Activated CD8-positive, alpha-beta memory T cell treated with anti-CD3 and anti-CD28 coated beads, Interleukin-2, amount 50 U/mL, for 4 hours (primary cell): ENCODE results near the gene PIR.

ENCODE experiments used
- DNase-seq: peaks from one replicate; pipeline ENCODE4 v3.0.0-alpha.2; 2020

PIR gene

GRCh38 chrX:15493118-15493962 lies at the start of gene PIR:
Gene PIR, minus strand, starts transcription at chrX:15493333. Its CDS starts 2,076 bp downstream, at chrX:15491257.
- peak; percentile 58 for DNase-seq

DNA sequence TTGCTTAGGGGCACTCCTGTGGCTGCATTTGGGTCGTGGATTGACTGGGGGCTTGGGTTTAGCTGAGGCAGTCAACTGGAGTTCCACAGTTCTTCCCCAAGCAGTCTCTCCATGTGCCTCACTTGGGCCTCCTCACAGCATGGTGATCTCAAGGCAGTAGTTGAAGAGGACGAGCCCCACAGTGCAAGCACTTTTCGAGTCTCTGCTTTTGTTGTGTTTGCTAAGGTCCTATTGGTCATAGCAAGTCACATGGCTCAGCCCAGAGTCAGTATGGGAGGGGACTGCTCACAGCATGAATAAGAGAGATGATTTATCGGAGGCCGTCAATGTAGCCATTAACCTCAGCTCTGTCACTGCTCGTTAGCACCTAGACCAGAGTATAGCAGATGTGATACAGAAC lies 37.2 kb upstream of the PIR start:
- no peak for DNase-seq

DNA sequence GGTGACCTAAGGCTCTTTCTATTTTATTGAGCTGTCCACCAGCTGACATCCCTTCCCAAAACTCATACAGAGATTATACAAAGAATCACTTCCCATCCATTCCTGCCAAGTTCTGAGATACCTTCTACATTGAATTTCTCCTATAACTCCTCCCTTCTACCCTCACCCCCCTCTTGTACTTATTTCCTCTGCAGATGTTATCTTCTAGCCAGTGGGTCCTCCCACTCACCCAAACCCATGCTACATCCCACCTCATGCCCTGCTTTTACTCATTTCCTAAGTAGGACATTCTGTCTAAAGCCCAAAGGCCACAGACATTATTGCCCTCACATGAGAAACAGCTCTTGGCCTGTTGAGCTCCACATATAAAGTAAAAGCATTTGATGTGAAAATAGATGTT lies 36.0 kb upstream of the PIR start:
- no peak for DNase-seq

GRCh38 chrX:15525664-15526416 lies 32.7 kb upstream of the PIR start:
- no peak for DNase-seq

DNA sequence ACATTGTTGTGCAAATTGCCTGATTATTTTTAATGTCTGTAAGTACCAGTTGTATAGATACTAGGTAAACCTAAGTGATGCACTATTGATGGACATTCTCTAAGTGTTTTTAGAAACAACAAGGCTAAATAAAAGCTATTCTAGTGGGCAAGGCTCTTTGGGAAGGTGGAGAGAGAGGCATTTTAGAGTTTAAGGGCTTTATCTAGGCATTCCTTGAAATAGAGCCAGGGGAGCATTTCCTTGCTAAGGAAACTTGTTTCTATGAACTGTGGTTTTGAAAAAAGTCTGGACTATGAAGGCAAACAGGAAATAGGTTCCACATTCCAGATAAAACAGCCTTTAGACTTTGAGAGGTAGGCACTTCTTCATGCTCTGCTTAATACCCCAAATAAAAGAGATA lies 31.3 kb upstream of the PIR start:
- no peak for DNase-seq

DNA sequence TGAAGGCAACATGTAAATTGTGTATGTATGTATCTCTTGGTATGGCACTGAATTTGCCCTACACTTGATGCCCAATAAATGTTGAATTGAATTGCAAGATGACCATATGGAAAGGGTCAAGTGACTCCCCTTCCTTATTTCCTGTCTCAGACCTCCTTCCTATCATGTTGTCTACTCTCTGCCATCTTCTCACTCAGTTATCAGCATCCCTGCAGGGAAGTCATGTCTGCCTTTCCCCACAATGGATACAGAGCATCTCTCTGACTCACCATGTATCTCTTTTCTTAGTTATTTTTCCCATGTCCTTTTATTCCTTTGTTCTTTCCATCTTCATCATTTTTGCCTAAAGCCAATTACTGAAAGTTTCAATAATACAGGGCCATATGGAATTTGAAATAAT lies 30.0 kb upstream of the PIR start:
- DNase-seq, result no peak

GRCh38 chrX:15522464-15522863 lies 29.3 kb upstream of the PIR start:
- DNase-seq, result no peak

GRCh38 chrX:15515931-15516330 lies 22.8 kb upstream of the PIR start:
- no peak for DNase-seq

DNA sequence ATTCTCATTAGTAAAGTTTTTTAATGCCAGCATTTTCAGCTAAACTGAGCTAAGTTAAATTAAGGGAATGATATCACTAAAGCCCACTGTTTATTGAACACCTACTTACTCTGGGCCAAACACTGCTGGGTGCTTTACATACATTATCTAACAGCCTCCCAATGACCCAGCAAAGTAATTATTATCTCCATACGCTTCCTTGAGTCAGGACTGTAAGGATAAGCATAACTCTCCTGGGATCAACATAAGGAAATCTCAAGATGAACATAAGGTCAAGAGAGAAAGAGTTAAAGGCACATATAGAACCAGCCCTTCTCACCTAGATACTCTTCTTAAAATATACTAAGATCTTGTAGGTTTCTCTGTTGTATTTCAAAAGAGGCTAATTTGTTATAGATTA lies 21.1 kb upstream of the PIR start:
- DNase-seq, result no peak

- DNase-seq, result no peak
Observed at GRCh38 chrX:15512401-15512965, 19.4 kb upstream of the PIR start.

DNA sequence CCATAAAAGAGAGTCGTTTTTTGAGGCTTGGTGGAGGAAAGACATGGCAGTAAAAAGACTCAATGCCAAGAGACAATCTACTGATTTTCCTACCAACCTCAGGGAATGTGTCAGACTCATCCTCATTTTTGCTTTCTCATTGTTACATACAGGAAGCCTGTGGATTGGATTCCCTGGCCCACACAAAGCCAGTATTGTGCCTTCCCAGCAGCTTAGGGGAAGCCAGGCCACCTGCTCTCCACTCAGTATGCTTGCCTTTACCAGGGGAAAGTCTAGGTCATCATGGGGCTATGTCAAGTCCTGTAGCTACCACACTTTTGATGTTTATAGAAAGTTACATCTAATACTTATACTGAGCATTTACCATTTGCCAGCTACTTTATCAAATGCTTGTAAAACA lies 18.4 kb upstream of the PIR start:
- no peak for DNase-seq

GRCh38 chrX:15509845-15510244 lies 16.7 kb upstream of the PIR start:
- DNase-seq, result no peak

DNA sequence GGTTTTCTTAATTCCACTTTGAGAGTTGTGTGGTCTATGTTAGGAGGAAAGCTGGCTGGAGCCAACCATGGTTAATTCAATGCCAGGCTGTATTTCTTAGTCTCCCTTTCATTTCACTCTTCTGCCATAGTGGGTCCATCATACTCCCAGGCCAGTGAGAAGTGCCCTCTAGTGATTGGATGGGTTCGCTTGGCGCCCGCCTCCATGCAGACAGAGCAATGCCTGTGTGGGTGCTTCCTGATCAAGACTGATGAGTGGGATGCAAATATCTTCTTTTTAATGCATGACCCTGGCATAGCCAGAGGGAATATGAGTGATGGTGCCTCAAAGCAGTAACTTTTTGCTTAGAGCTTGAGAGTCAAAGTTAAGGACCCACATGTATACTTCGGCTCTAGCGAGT lies 13.9 kb upstream of the PIR start:
- DNase-seq, result no peak

DNA sequence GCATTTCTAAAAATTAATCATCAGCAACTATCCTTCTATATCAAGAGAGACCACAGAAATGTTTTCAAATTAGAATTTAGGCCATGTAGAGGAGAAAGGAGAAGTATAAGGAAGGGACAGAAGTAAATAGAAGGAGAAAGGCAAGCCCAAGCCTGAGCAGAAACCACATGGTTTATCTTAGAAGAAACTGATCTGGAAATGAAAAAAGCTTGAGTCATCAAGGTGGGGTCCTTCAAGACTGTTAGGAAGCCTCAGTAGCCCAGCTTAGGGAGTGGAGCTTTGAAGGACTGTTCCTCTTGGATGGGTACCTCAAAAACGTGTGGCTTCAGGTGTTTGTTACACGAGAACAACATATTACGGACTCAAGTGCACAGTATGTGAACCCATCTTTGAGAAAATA lies 12.0 kb upstream of the PIR start:
- DNase-seq, result no peak

DNA sequence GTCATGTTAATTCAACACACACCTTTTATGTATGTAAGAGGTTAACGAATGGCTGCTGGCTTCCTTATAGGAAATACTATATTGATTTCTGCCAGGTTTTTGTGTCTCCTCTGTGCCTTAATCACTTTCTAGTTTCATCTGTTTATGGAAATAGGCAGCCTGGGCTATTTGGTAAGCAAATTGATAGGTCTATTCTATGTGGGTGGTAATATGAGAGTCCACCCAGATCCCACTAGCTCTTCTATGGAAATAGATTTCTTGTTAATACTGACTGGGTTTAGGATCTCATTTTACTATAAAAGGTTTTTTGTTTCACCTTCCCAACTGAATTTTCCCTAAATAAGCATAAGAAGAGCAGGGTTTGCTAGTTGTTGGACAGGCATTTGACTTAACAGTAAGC lies 11.5 kb upstream of the PIR start:
- DNase-seq, result no peak

GRCh38 chrX:15501506-15501905 lies 8.4 kb upstream of the PIR start:
- DNase-seq, result no peak

DNA sequence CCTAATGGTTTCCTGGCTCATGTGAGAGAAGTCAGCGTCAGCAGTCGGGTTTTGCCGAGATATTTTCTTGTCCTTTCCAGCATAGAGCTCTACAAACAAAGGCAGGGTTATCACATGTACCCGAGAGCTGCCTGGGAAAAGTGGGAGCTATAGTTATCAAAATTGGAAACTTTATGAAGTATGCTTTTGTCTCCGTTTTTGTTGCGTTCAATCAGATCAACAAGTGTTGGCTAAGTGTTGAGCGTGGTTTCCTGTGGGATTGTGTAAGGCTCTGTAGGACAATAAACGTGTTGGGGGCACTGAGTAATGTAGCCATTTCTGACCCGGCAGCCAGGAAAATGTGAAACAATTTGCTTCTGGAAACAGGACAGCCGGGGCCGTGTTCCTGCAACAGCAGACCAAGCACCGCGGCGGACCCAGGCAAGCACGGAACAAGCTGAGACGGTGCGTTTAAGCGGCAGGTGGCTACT lies 7.4 kb upstream of the PIR start, which contains the start of gene BMX:
TSS of gene BMX (plus strand) at position 311 of the 470 bp plus-strand sequence. CDS start 7,547 bp downstream, outside the sequence.
- no peak for DNase-seq

DNA sequence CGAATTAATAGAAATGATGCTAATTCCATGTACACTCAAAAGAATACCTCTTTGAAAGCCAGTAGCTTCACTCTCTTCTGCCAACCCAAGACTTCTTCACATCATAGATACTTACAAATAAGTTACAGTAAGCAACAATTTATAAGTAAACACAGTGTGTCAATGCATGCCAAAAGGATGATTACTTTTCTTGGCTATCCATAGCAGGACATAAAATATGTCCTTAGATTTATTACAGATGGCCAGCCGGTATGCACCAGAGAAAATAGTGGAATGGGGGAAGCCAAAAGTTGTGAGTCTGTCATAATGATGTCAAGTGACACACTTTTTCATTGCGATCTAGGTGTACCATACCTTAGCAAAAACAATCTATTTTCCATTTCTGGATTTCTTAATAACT lies 6.8 kb upstream of the PIR start:
- no peak for DNase-seq

DNA sequence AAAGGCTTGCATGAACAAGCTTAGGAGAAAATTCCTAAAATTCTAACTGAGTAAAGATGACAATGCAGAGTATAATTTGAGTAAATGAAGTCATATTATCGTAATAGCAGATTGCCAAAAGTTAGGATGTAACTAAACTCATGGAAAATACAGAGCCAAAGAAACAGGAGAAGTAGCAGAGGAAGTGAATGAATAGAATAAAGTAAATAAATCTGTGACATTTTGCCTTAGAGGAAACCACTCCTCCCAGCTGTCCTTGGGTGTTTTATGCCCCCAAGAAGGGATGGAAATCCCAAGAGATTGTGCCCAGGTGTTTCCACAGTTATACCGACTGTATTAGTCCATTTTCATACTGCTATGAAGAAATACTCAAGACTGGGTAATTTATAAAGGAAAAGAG lies 5.6 kb upstream of the PIR start:
- DNase-seq, result no peak

- peak; percentile 55 for DNase-seq
Observed at GRCh38 chrX:15497865-15498264, 4.7 kb upstream of the PIR start.

DNA sequence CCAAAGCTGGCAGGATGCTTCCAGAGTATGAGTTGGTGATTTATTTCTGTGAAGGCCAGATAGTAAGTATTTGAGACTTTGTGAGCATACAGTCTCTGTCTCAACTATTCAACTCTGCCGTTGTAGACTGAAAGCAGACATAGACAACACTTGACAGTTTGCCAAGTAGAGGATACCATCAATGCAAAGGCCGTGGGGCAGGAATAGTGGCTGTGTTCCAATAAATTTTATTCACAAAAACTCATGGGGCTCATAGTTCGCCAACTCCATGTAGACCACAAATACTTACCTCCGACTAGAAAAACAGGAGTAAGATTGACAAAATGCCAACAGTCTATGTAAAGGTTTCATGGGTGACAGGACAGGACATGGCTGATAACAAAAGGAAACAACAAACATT lies 3.7 kb upstream of the PIR start:
- DNase-seq, result no peak

- no peak for DNase-seq
Observed at GRCh38 chrX:15495801-15496200, 2.7 kb upstream of the PIR start.

- DNase-seq, result no peak
Observed at GRCh38 chrX:15492469-15492868, 664 bp downstream of the PIR start.

DNA sequence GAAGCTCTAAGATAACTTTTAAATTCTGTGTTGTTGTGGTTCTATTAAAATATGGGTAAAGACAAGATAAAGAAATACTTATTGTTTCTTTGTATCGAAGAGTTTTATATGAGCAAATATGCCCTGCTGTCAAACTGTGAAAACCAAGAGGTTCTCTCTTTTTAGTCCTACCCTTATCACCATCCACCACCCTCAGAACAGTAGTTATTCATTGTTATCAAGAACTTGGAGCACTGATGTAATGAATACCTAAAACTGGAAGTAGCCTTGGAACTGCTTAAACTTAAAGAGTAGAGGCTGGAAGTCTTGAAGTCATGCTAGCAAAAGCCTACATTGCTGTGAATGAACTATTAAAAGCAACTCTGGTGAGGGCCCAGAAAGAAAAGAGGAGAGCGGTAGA lies 9.2 kb downstream of the PIR start:
- no peak for DNase-seq
